ENCODE measurements around the gene ROPN1B. TPM values are rescaled to one million over a fixed set of nuclear protein-coding genes. Genes with fewer than 3 reads are reported as not detected.
A peak's percentile ranks its signal among the peaks of the same experiment; 100 is the strongest.
"Not testable (repeated sequence)": the region's sequence is repeated elsewhere in the genome, so short reads cannot be mapped to it uniquely, and the experiment has no call there.

The ROPN1B gene
- total RNA-seq, 1 donor from 2014 or later, result 1.3 TPM

GRCh38 chr3:125958511-125959316 is 10.3 kb upstream of the ROPN1B start:
- no peak for DNase-seq

- DNase-seq, result no peak
Measured at GRCh38 chr3:125959317-125960065, 9.5 kb upstream of the ROPN1B start.

GRCh38 chr3:125960066-125960424 is 8.9 kb upstream of the ROPN1B start:
- no peak for DNase-seq

GRCh38 chr3:125960456-125961288 is 8.3 kb upstream of the ROPN1B start:
- DNase-seq, result no peak

GRCh38 chr3:125961289-125961589 is 7.7 kb upstream of the ROPN1B start:
- no peak for DNase-seq

GRCh38 chr3:125963834-125964233 is 5.1 kb upstream of the ROPN1B start:
- DNase-seq, result not testable (repeated sequence)

GRCh38 chr3:125965505-125965904 is 3.5 kb upstream of the ROPN1B start:
- DNase-seq, result no peak

- DNase-seq, result no peak
Measured at GRCh38 chr3:125967156-125967555, 1.8 kb upstream of the ROPN1B start.

- DNase-seq, result not testable (repeated sequence)
Measured at GRCh38 chr3:125968121-125968520, 857 bp upstream of the ROPN1B start.

GRCh38 chr3:125971997-125972944 is 3.3 kb downstream of the ROPN1B start:
- DNase-seq, result peak; percentile 57

- DNase-seq, result not testable (repeated sequence)
Measured at GRCh38 chr3:125975245-125976002, 6.4 kb downstream of the ROPN1B start.

GRCh38 chr3:125976003-125976390 is 7.0 kb downstream of the ROPN1B start:
- DNase-seq, result not testable (repeated sequence)

- not testable (repeated sequence) for DNase-seq
Measured at GRCh38 chr3:125977104-125977503, 8.1 kb downstream of the ROPN1B start.

GRCh38 chr3:125984951-125985350 is 16.0 kb downstream of the ROPN1B start:
- not testable (repeated sequence) for DNase-seq

GRCh38 chr3:125990253-125990970 is 21.4 kb downstream of the ROPN1B start:
- peak; percentile 96 for DNase-seq

- DNase-seq, result not testable (repeated sequence)
Measured at GRCh38 chr3:125996751-125997150, 27.8 kb downstream of the ROPN1B start.

- DNase-seq, result no peak
Measured at GRCh38 chr3:126002189-126002588, 33.2 kb downstream of the ROPN1B start.

GRCh38 chr3:126003447-126004190 is 34.6 kb downstream of the ROPN1B start:
- DNase-seq, result peak; percentile 40

GRCh38 chr3:126004217-126004616 is 35.2 kb downstream of the ROPN1B start:
- DNase-seq, result no peak
